Astrocyte (in vitro differentiated cells and primary cell): Measurements from ENCODE around the gene MTA3. TPM values are rescaled to one million over a fixed set of nuclear protein-coding genes. Genes with fewer than 3 reads are reported as not detected.

Experiments
- DNase-seq: peaks from one replicate; pipeline ENCODE4 v3.0.0-alpha.2; 2010; ENCODE audit warnings: low read depth
- FAIRE-seq: peaks from 2 replicates; lab custom pipeline; 2011; peaks lifted over from hg19 to GRCh38; lab: Jason Lieb, UNC
- H2AFZ ChIP-seq: 2 replicates; pipeline ENCODE4 v1.6.0; 2012; ENCODE audit warnings: low read depth, low read length, inconsistent platforms
- H3K27ac ChIP-seq: 2 replicates; pipeline ENCODE4 v1.5.1; 2011; ENCODE audit warnings: low read depth, low read length, inconsistent platforms
- H3K27me3 ChIP-seq: 2 replicates; pipeline ENCODE4 v1.6.0; 2011; ENCODE audit warnings: low read length, inconsistent platforms; ENCODE audit not compliant: insufficient read depth
- H3K36me3 ChIP-seq: 2 replicates; pipeline ENCODE4 v1.5.1; 2011; ENCODE audit warnings: low read length, inconsistent platforms; ENCODE audit not compliant: insufficient read depth
- H3K4me1 ChIP-seq: 2 replicates; pipeline ENCODE4 v1.5.1; 2011; ENCODE audit warnings: low read length, inconsistent platforms; ENCODE audit not compliant: insufficient read depth
- H3K4me2 ChIP-seq: 2 replicates; pipeline ENCODE4 v1.6.0; 2012; ENCODE audit warnings: low read length, inconsistent platforms
- H3K4me3 ChIP-seq: 2 replicates; pipeline ENCODE4 v1.5.1; 2011; ENCODE audit warnings: low read depth, mild to moderate bottlenecking, low read length, inconsistent platforms; ENCODE audit not compliant: insufficient read depth
- H3K79me2 ChIP-seq: 2 replicates; pipeline ENCODE4 v1.6.0; 2012; ENCODE audit warnings: mild to moderate bottlenecking, low read length, inconsistent platforms; ENCODE audit not compliant: insufficient read depth
- H3K9ac ChIP-seq: 2 replicates; pipeline ENCODE4 v1.6.0; 2012; ENCODE audit warnings: mild to moderate bottlenecking, low read length, inconsistent platforms
- H3K9me3 ChIP-seq: 2 replicates; pipeline ENCODE4 v1.5.1; 2012; ENCODE audit warnings: low read depth, mild to moderate bottlenecking, low read length, inconsistent platforms; ENCODE audit not compliant: insufficient read depth
- H4K20me1 ChIP-seq: 2 replicates; pipeline ENCODE4 v1.6.0; 2012; ENCODE audit warnings: low read length, inconsistent platforms; ENCODE audit not compliant: insufficient read depth
- H3K27ac Mint-ChIP-seq: one replicate; pipeline ENCODE4 v1.8.0; 2021; ENCODE audit warnings: mild to moderate bottlenecking, mixed read lengths; ENCODE audit not compliant: unreplicated experiment
- H3K27me3 Mint-ChIP-seq: one replicate; pipeline ENCODE4 v1.8.0; 2021; ENCODE audit warnings: low read depth, mixed read lengths; ENCODE audit not compliant: unreplicated experiment
- H3K36me3 Mint-ChIP-seq: one replicate; pipeline ENCODE4 v1.8.0; 2021; ENCODE audit warnings: low read depth, mixed read lengths; ENCODE audit not compliant: unreplicated experiment
- H3K4me1 Mint-ChIP-seq: one replicate; pipeline ENCODE4 v1.8.0; 2021; ENCODE audit warnings: low read depth, mixed read lengths; ENCODE audit not compliant: unreplicated experiment
- H3K4me3 Mint-ChIP-seq: one replicate; pipeline ENCODE4 v1.8.0; 2021; ENCODE audit warnings: mild to moderate bottlenecking, moderate library complexity, mixed read lengths; ENCODE audit not compliant: unreplicated experiment
- H3K9me3 Mint-ChIP-seq: one replicate; pipeline ENCODE4 v1.8.0; 2021; ENCODE audit warnings: mild to moderate bottlenecking, mixed read lengths; ENCODE audit not compliant: unreplicated experiment
- CTCF ChIP-seq: IDR thresholded peaks from 2 replicates; pipeline ENCODE4 v1.5.1; 2011; ENCODE audit warnings: low read depth, mild to moderate bottlenecking, inconsistent platforms, low read length, moderate library complexity; ENCODE audit not compliant: insufficient read depth
- EZH2 ChIP-seq: IDR thresholded peaks from 2 replicates; pipeline ENCODE4 v1.6.1; 2012; ENCODE audit warnings: mild to moderate bottlenecking, low read length, inconsistent platforms; ENCODE audit not compliant: insufficient read depth
- total RNA-seq: library from RNA; stranded (reverse); gene quantifications from 2 replicates; pipeline ENCODE4 v1.2.1, GENCODE V29; 2021

The MTA3 gene
- total RNA-seq, 1 donor from 2014 or later, result 69.4 TPM

- no peak for DNase-seq
- TF ChIP-seq EZH2 (no peak), CTCF (no peak)
- H3K27ac Mint-ChIP-seq, result no peak overlapping the region
- H3K9ac ChIP-seq, result no peak overlapping the region
- no peaks in the 10 kb centered on the region for H3K27me3 ChIP-seq
- no peaks in the 10 kb centered on the region for H3K4me1 Mint-ChIP-seq
- no peak overlapping the region for H2AFZ ChIP-seq
- peaks cover 2% of the 10 kb centered on the region for H3K36me3 Mint-ChIP-seq
- FAIRE-seq, result no peak
- H3K4me3 ChIP-seq, result no peak overlapping the region
- no peaks in the 10 kb centered on the region for H3K4me1 ChIP-seq
- no peak overlapping the region for H3K27ac ChIP-seq
- H4K20me1 ChIP-seq, result no peaks in the 10 kb centered on the region
- H3K79me2 ChIP-seq, result no peaks in the 10 kb centered on the region
- H3K36me3 ChIP-seq, result no peaks in the 10 kb centered on the region
- H3K9me3 ChIP-seq, result no peaks in the 10 kb centered on the region
- H3K4me3 Mint-ChIP-seq, result no peak overlapping the region
- H3K9me3 Mint-ChIP-seq, result no peaks in the 10 kb centered on the region
- peaks cover 8% of the 10 kb centered on the region for H3K27me3 Mint-ChIP-seq
- H3K4me2 ChIP-seq, result no peak overlapping the region
Measured at GRCh38 chr2:42523341-42523740, 45.1 kb upstream of the MTA3 start.

DNA sequence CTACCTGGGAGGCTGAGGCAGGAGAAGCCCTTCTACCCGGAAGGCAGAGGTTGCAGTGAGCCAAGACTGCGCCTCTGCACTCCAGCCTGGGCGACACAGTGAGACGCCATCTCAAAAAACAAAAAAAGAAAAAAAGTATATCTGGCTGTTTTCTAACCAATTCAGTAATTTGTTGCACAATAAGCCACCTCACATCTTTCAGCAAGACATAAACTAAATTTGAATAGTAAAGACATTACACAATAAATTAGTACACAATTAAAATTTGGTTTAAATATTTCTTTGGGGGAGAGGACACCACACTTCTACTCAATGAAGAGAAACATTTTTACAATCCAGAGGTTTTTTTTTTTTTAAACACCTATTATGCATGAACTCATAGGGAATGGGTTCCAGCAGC lies 36.0 kb upstream of the MTA3 start:
- Histone ChIP-seq H3K27me3 (no peaks in the 10 kb centered on the region), H4K20me1 (no peaks in the 10 kb centered on the region), H3K36me3 (no peaks in the 10 kb centered on the region), H3K9ac (no peak overlapping the region), H3K4me2 (no peak overlapping the region), H3K9me3 (no peaks in the 10 kb centered on the region), H2AFZ (no peak overlapping the region), H3K4me3 (no peak overlapping the region), H3K79me2 (no peaks in the 10 kb centered on the region), H3K27ac (no peak overlapping the region), H3K4me1 (no peaks in the 10 kb centered on the region)
- H3K36me3 Mint-ChIP-seq, result no peaks in the 10 kb centered on the region
- no peak for DNase-seq
- no peak overlapping the region for H3K27ac Mint-ChIP-seq
- H3K4me3 Mint-ChIP-seq, result no peak overlapping the region
- no peak for FAIRE-seq
- no peaks in the 10 kb centered on the region for H3K9me3 Mint-ChIP-seq
- no peak for TF ChIP-seq CTCF
- no peak for TF ChIP-seq EZH2
- H3K4me1 Mint-ChIP-seq, result no peaks in the 10 kb centered on the region
- H3K27me3 Mint-ChIP-seq, result no peaks in the 10 kb centered on the region

GRCh38 chr2:42537493-42537892 lies 30.9 kb upstream of the MTA3 start:
- Histone ChIP-seq H3K79me2 (no peaks in the 10 kb centered on the region), H3K4me1 (no peaks in the 10 kb centered on the region), H3K27ac (no peak overlapping the region), H3K4me3 (no peak overlapping the region), H3K9ac (no peak overlapping the region), H3K27me3 (no peaks in the 10 kb centered on the region), H4K20me1 (no peaks in the 10 kb centered on the region), H2AFZ (no peak overlapping the region), H3K4me2 (no peak overlapping the region), H3K9me3 (no peaks in the 10 kb centered on the region), H3K36me3 (no peaks in the 10 kb centered on the region)
- H3K4me3 Mint-ChIP-seq, result no peak overlapping the region
- H3K36me3 Mint-ChIP-seq, result no peaks in the 10 kb centered on the region
- no peak overlapping the region for H3K27ac Mint-ChIP-seq
- no peaks in the 10 kb centered on the region for H3K4me1 Mint-ChIP-seq
- no peak for TF ChIP-seq CTCF
- no peak for FAIRE-seq
- H3K27me3 Mint-ChIP-seq, result no peaks in the 10 kb centered on the region
- H3K9me3 Mint-ChIP-seq, result no peaks in the 10 kb centered on the region
- DNase-seq, result no peak
